Measurements from ENCODE around the gene ANKRD11.
"Not testable (repeated sequence)": the region's sequence is repeated elsewhere in the genome, so short reads cannot be mapped to it uniquely, and the experiment has no call there.

ANKRD11 gene

GRCh38 chr16:89383095-89384003 is 107.0 kb downstream of the ANKRD11 start:
- no peak for TF ChIP-seq CTCF (IDR thresholded peaks at IDR 0.05; ENCODE audit: low read depth, low read length, missing control alignments)
- DNase-seq (ENCODE audit: low read depth), result no peak
- H3K4me3 ChIP-seq (ENCODE audit: low read depth, low read length), result no peak overlapping the region

GRCh38 chr16:89382555-89382954 is 107.8 kb downstream of the ANKRD11 start:
- H3K4me3 ChIP-seq (ENCODE audit: low read depth, low read length), result not testable (repeated sequence)

GRCh38 chr16:89381788-89382187 is 108.6 kb downstream of the ANKRD11 start:
- no peak for TF ChIP-seq CTCF (IDR thresholded peaks at IDR 0.05; ENCODE audit: low read depth, low read length, missing control alignments)
- H3K4me3 ChIP-seq (ENCODE audit: low read depth, low read length), result no peak overlapping the region
- DNase-seq (ENCODE audit: low read depth), result no peak

More at GRCh38 chr16:89382555-89382954, 107.8 kb downstream of the ANKRD11 start:
- DNase-seq (ENCODE audit: low read depth), result not testable (repeated sequence)

GRCh38 chr16:89380681-89381080 is 109.7 kb downstream of the ANKRD11 start:
- H3K4me3 ChIP-seq (ENCODE audit: low read depth, low read length), result no peak overlapping the region
- no peak for DNase-seq (ENCODE audit: low read depth)
- no peak for TF ChIP-seq CTCF (IDR thresholded peaks at IDR 0.05; ENCODE audit: low read depth, low read length, missing control alignments)

GRCh38 chr16:89378947-89379771 is 111.2 kb downstream of the ANKRD11 start:
- H3K4me3 ChIP-seq (ENCODE audit: low read depth, low read length), result no peak overlapping the region
- no peak for TF ChIP-seq CTCF (IDR thresholded peaks at IDR 0.05; ENCODE audit: low read depth, low read length, missing control alignments)

GRCh38 chr16:89377453-89377848 is 112.9 kb downstream of the ANKRD11 start:
- no peak overlapping the region for H3K4me3 ChIP-seq (ENCODE audit: low read depth, low read length)
- no peak for DNase-seq (ENCODE audit: low read depth)
- TF ChIP-seq CTCF (IDR thresholded peaks at IDR 0.05; ENCODE audit: low read depth, low read length, missing control alignments), result no peak

More at GRCh38 chr16:89378947-89379771, 111.2 kb downstream of the ANKRD11 start:
- DNase-seq (ENCODE audit: low read depth), result no peak

- no peak for TF ChIP-seq CTCF (IDR thresholded peaks at IDR 0.05; ENCODE audit: low read depth, low read length, missing control alignments)
- no peak for DNase-seq (ENCODE audit: low read depth)
- no peak overlapping the region for H3K4me3 ChIP-seq (ENCODE audit: low read depth, low read length)
Observed at GRCh38 chr16:89376812-89377452, 113.4 kb downstream of the ANKRD11 start.

All from GM12864 (cell line).